ENCODE results near the gene EVA1A.
"Not testable (repeated sequence)": the region's sequence is repeated elsewhere in the genome, so short reads cannot be mapped to it uniquely, and the experiment has no call there.

EVA1A gene

GRCh38 chr2:75482398-75482797 lies 78.3 kb downstream of the EVA1A start:
- no peak for DNase-seq (ENCODE audit: low read depth)

GRCh38 chr2:75480971-75481836 lies 79.5 kb downstream of the EVA1A start:
- DNase-seq (ENCODE audit: low read depth) = no peak

- DNase-seq (ENCODE audit: low read depth) = not testable (repeated sequence)
Measured at GRCh38 chr2:75477696-75478095, 83.0 kb downstream of the EVA1A start.

DNA sequence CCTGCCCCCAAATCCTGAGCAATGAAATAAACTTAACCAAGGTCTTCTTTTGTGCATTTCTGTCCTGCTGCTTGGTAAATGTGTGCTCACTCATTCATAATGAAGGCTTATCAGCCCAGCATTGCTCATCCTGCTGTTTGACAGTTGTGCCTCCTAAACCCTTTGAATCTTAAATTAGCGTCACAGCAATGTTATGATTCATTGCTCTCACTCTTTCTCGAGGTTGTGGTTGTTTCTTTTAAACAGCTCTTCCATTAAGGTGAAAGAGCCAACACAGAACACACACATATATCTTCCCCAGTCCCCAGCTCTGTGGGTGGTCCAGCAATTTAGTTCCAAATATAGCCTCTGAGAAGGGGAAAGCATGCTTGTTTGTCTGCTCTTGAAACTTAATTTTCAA lies 84.0 kb downstream of the EVA1A start:
- no peak for DNase-seq (ENCODE audit: low read depth)

DNA sequence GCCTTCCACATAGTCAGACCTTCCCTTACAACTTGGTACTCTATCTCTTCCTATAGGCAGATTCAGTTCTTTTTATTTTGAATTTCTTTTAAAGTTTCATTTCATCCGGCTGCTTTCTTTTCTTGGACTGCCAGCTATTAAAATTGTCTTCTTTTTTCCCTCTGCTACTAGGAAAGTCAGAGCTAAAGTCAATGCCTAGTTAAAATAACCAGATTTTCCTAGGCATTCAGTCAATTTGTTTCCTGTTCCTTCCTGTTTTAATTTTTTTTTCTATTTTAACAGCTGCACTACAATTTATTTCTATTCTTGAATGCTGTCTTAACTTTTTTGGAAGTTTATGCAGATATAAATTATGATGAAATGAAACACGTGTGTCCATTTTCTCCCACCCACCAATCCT lies 84.8 kb downstream of the EVA1A start:
- no peak for DNase-seq (ENCODE audit: low read depth)

DNA sequence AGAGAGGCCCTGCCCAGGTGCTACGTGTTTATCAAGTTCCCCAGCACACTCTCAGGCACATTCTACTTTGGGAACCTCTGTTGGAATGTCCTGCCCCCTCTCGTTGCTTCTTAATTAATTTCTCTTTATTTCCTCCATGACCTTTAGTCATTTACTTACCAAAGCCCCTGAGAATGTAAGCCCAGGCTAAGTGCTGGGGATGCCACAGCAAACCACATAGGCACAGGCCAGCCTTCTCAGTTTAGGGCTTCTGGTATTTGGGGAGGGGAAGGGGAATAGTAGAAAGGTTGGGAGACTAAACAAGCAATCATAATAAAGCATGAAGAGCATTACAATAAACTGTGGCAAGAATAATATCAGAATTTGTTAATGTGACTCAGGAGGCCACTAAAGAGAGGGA lies 85.7 kb downstream of the EVA1A start:
- no peak for DNase-seq (ENCODE audit: low read depth)

- no peak for DNase-seq (ENCODE audit: low read depth)
Measured at GRCh38 chr2:75474115-75474514, 86.6 kb downstream of the EVA1A start.

DNA sequence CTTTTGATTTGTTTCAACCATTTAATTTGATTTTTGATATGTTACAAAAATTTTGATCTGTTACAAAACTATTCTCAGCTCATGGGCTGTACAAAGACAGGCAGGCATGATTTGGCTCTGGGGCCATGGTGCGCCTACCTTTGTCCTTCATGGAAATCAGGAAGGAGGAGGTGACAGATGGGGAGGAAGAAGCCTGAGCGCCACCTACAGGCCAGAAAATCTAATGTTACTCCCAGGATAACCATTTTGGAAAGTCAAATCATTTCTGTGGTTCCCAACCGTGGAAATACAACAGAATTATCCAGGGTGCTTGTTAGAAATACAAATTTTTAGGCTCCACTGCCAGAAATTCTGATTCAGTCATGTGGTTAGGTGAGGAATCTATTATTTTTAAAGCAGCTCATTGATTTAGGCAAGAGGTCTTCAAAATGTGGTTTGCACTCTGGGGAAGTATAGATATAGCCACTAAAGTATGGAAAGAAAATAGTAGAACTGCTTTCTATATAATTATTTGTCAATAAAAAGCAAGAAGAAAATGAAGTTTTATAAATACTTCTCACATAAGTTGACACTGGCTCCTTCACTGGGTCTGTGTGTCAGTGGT lies 93.9 kb downstream of the EVA1A start:
- no peak for DNase-seq (ENCODE audit: low read depth)

- no peak for DNase-seq (ENCODE audit: low read depth)
Measured at GRCh38 chr2:75465317-75465984, 95.3 kb downstream of the EVA1A start.

DNA sequence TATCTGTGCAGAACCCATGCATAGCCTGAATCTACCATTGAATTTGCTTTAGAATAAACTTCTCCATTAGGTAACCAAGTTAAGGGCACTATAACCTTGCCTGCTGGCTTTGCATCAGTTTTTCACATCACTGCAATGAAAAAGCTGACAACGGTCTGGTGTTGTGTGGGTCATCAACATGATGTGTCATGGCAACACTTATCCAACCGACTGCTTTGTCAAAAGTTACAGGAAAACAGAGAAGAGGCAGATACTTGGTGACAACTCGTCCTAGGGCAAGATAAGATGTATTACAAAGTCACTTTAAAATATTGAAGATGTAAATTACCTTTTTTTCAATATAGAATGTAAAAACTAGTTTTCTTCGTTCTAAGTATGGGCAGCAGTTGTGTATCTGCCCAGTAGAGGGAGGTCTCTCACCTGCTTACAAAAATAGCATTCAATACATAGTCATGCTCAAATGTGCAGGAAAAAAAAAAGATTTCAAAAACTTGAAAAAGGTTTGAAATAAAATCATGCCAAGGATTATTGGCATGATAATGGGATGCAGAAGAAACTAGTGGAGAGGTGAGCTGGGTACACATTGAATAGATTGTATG lies 96.3 kb downstream of the EVA1A start:
- DNase-seq (ENCODE audit: low read depth) = no peak

DNA sequence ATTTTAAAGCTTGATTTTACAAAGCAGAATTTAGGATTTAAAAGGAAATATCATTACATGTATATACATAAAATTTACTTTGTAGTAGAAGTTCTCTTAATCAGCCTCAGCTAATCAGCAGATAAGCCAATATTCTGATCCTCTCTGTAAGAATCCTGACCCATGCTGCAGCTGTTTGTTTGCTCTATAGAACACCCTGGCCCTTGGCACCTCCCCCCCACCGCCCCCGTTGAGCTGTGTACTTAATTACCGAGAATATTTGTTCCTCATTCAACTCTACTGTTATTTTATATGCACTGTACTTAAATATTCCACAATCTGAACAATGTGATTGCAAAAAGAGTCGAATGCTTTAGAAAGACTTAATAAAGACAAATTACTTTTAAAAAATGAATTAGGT lies 98.0 kb downstream of the EVA1A start:
- no peak for DNase-seq (ENCODE audit: low read depth)

DNA sequence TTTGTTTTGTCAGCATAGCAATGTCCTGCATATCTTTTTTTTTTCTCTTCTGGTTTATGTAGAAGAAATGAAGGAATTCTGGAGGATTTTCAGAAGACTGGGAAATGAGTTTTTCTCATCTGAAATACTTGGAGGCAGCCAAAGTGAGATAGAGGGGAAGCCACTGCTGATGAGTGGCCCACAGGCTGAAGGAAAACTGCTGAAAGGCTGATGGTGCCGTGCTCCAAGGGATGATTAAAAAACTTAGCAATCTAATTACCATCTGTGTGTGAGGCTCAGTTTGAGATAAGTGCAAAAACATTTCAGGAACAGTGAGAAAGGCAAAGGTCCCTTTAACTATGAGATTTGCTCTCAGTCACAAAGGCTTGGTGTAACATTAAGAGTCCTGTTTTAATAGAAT lies 98.5 kb downstream of the EVA1A start:
- DNase-seq (ENCODE audit: low read depth) = no peak

GRCh38 chr2:75460630-75461029 lies 100.1 kb downstream of the EVA1A start:
- no peak for DNase-seq (ENCODE audit: low read depth)

DNA sequence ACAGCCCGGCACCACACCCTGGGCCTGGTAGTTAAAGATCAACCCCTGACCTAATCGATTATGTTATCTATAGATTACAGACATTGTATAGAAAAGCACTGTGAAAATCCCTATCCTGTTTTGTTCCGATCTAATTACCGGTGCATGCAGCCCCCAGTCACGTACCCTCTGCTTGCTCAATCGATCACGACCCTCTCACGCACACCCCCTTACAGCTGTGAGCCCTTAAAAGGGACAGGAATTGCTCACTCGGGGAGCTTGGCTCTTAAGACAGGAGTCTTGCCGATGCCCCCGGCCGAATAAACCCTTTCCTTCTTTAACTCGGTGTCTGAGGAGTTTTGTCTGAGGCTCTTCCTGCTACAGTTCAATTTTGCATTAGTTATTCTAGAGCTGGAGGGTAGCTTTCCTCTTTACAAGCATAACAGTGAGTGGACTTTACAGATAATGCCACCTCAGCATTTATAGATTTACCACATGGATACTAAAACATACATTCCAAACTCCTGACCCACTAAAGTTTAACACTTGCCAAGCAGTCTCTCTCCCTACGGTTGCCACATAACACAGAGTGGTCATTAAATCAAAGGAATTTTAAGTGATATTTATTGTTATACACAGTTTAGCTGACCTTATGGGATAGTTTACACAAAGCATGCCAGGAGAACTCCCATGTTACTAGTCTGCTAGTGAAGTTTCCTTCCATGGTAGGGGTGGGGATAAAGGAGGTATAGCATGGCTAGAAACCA lies 101.0 kb downstream of the EVA1A start:
- DNase-seq (ENCODE audit: low read depth) = no peak

- no peak for DNase-seq (ENCODE audit: low read depth)
Measured at GRCh38 chr2:75458201-75458600, 102.5 kb downstream of the EVA1A start.

GRCh38 chr2:75456825-75457224 lies 103.9 kb downstream of the EVA1A start:
- DNase-seq (ENCODE audit: low read depth) = no peak

- DNase-seq (ENCODE audit: low read depth) = no peak
Measured at GRCh38 chr2:75456111-75456510, 104.6 kb downstream of the EVA1A start.

DNA sequence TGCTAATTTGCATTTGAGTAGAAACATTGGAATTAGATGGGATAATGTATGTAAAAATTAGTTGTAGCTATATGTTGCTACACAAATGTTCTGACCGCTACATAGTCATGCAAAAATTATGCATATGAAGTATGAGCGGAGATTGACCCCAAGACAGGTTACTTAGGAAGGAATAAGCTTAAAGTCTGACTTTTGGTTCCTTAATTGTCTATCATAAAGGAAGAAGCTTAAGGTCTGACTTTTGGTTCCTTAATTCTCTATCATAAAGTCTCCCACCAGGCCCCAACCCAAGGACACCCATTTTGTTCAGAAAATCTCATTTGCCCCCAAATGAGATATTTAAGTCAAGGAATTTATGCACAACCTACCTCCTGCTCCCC lies 106.5 kb downstream of the EVA1A start:
- no peak for DNase-seq (ENCODE audit: low read depth)

DNA sequence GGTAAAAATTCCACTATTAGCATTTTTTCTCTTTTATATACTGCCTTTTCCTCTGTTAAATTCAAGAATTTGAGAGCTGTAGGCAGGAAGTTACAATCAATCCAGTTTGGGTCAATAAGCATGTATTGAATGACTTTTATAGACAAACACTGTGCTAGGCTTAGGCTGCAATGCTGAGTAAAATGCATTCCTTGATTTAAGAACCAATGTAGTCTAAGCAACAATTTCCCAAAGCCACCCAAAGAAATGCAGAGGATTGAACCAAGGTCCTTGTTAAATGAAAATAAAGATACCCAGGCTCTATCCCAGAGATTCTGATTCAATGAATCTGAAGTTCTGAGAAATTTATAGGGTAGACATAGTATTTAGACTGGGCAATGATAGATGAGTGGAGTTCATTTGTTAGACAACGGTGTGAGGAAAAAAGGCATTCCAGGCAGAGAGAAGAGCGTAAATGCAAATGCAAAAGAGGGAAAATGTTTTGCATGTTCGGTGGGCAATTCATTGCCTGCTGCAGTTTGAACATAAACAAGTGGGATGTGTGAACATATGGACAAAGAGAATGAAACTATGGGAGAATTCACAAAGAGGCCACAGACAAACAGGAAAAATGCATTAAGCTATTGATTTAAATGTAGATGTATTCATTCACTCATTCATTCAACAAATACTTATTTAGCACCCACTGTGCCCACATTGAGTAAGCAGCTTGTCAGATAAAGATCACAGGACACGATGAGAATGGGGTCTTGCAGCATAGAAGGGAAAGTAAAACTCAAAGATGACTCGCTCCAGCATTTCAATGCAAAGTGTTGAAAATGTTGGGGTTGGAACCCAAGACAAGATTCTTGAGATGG lies 107.1 kb downstream of the EVA1A start:
- no peak for DNase-seq (ENCODE audit: low read depth)

DNA sequence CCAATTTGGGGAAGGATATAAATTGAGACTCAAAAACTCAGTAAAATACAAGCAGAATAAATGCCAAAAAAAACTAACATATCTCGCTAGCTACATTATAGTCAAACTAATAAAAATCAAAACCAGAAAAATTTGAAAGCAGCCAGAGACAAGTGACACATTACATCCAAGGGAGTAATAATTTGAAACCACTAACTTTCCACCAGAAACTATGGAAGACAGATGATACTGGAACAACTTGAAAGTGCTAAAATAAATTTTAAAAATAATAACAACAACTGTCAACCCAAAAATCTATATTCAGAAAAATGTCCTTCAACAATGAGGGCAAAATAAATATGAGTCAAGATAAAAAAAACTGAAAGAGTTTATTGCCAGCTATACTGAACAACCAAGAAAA lies 110.7 kb downstream of the EVA1A start:
- no peak for DNase-seq (ENCODE audit: low read depth)

GRCh38 chr2:75447176-75447575 lies 113.6 kb downstream of the EVA1A start:
- DNase-seq (ENCODE audit: low read depth) = no peak
